GM21360 (cell line): ENCODE data around the gene OR2Z1.

ENCODE experiments used
- ATAC-seq: cut with Tn5 transposase; IDR thresholded peaks from one replicate; pipeline ENCODE4 v1.9.1; 2021; ENCODE audit warnings: mild to moderate bottlenecking, moderate library complexity; ENCODE audit not compliant: unreplicated experiment

The OR2Z1 gene

GRCh38 chr19:8721334-8721733 lies at the start of gene OR2Z1:
Gene OR2Z1, plus strand, starts transcription at chr19:8721634. Its CDS starts 9,395 bp downstream, at chr19:8731029.
- no peak for ATAC-seq

GRCh38 chr19:8673276-8673891 lies 48.0 kb upstream of the OR2Z1 start:
- no peak for ATAC-seq

GRCh38 chr19:8675066-8675465 lies 46.4 kb upstream of the OR2Z1 start:
- ATAC-seq = no peak

GRCh38 chr19:8678244-8678807 lies 43.1 kb upstream of the OR2Z1 start:
- ATAC-seq = no peak

GRCh38 chr19:8680676-8681344 lies 40.6 kb upstream of the OR2Z1 start:
- ATAC-seq = no peak

GRCh38 chr19:8681345-8682029 lies 39.9 kb upstream of the OR2Z1 start:
- ATAC-seq = no peak

- ATAC-seq = no peak
Measured at GRCh38 chr19:8682472-8682871, 39.0 kb upstream of the OR2Z1 start.

- no peak for ATAC-seq
Measured at GRCh38 chr19:8682931-8683330, 38.5 kb upstream of the OR2Z1 start.

GRCh38 chr19:8684001-8684902 lies 37.2 kb upstream of the OR2Z1 start:
- no peak for ATAC-seq

- ATAC-seq = no peak
Measured at GRCh38 chr19:8686549-8686948, 34.9 kb upstream of the OR2Z1 start.

GRCh38 chr19:8688930-8689329 lies 32.5 kb upstream of the OR2Z1 start:
- ATAC-seq = no peak

GRCh38 chr19:8690753-8691539 lies 30.5 kb upstream of the OR2Z1 start:
- no peak for ATAC-seq

- no peak for ATAC-seq
Measured at GRCh38 chr19:8695501-8695900, 25.9 kb upstream of the OR2Z1 start.

- no peak for ATAC-seq
Measured at GRCh38 chr19:8695911-8696310, 25.5 kb upstream of the OR2Z1 start.

GRCh38 chr19:8696993-8697392 lies 24.4 kb upstream of the OR2Z1 start:
- ATAC-seq = no peak

- no peak for ATAC-seq
Measured at GRCh38 chr19:8697671-8698432, 23.6 kb upstream of the OR2Z1 start.

GRCh38 chr19:8698433-8699063 lies 22.9 kb upstream of the OR2Z1 start, which contains the start of gene ACTL9:
Gene ACTL9, minus strand, starts transcription at chr19:8698795. Its CDS starts 94 bp downstream, at chr19:8698701.
- ATAC-seq = no peak

GRCh38 chr19:8699908-8700307 lies 21.5 kb upstream of the OR2Z1 start:
- ATAC-seq = no peak

GRCh38 chr19:8700956-8701355 lies 20.5 kb upstream of the OR2Z1 start:
- ATAC-seq = no peak
